H1 (cell line): Measurements from ENCODE around the gene SMIM8.

Experiments
- ATF3 ChIP-seq: IDR thresholded peaks from 2 replicates; pipeline ENCODE4 v1.6.1; 2011; ENCODE audit warnings: low read depth, mild to moderate bottlenecking, low read length; ENCODE audit not compliant: insufficient read depth
- CEBPB ChIP-seq: IDR thresholded peaks from 2 replicates; pipeline ENCODE4 v1.6.1; 2012; ENCODE audit warnings: low read depth, low read length
- FOSL1 ChIP-seq: IDR thresholded peaks from 2 replicates; pipeline ENCODE4 v1.6.1; 2011; ENCODE audit warnings: mild to moderate bottlenecking, low read depth, low read length, moderate library complexity; ENCODE audit not compliant: insufficient read depth
- JUND ChIP-seq: IDR thresholded peaks from 2 replicates; pipeline ENCODE4 v1.6.1; 2011; ENCODE audit warnings: mild to moderate bottlenecking, improper control_type of control experiment, low read length
- KDM5A ChIP-seq: fragments of 200-600 bp; IDR thresholded peaks from 2 replicates; pipeline ENCODE4 v1.7.1; 2012; ENCODE audit warnings: mild to moderate bottlenecking, low read length, inconsistent platforms, mixed read lengths
- PHF8 ChIP-seq: fragments of 200-600 bp; sonication (generic); conservative IDR thresholded peaks from 2 replicates; pipeline ENCODE4 v1.7.1; 2012; ENCODE audit warnings: low read depth, mild to moderate bottlenecking, inconsistent platforms, low read length, moderate library complexity
- POLR2A ChIP-seq, 2 experiments: IDR thresholded peaks; 1 replicate in 1 of 2; 2 replicates in 1 of 2; pipeline ENCODE4 v1.6.1; 2011; ENCODE audit warnings: low read depth in 2 of 2, low read length in 2 of 2, mild to moderate bottlenecking in 2 of 2; ENCODE audit errors: control extremely low read depth in 1 of 2
- RAD21 ChIP-seq, 2 experiments: IDR thresholded peaks in 1 of 2; conservative IDR thresholded peaks in 1 of 2; 2 replicates each; pipeline ENCODE4 v1.6.1; 2011; ENCODE audit warnings: low read depth in 2 of 2, low read length in 2 of 2, improper control_type of control experiment in 1 of 2, inconsistent platforms in 1 of 2, mild to moderate bottlenecking in 1 of 2, moderate library complexity in 1 of 2
- SIX5 ChIP-seq: IDR thresholded peaks from 2 replicates; pipeline ENCODE4 v1.6.1; 2011; ENCODE audit warnings: mild to moderate bottlenecking, low read depth, low read length
- TAF1 ChIP-seq: IDR thresholded peaks from 2 replicates; pipeline ENCODE4 v1.6.1; 2011; ENCODE audit warnings: mild to moderate bottlenecking, low read depth, low read length
- TEAD4 ChIP-seq: IDR thresholded peaks from 2 replicates; pipeline ENCODE4 v1.6.1; 2012; ENCODE audit warnings: low read depth, low read length, inconsistent platforms, mixed read lengths
- USF2 ChIP-seq: IDR thresholded peaks from 2 replicates; pipeline ENCODE4 v1.6.1; 2011; ENCODE audit warnings: low read length, improper control_type of control experiment
- TF ChIP-seq, protein P1 (sequence below): fragments of 300-600 bp; sonication (generic); IDR thresholded peaks from 2 replicates; pipeline ENCODE4 v1.7.1; 2012; ENCODE audit warnings: low read length, moderate library complexity, mild to moderate bottlenecking, inconsistent platforms; ENCODE audit not compliant: insufficient replicate concordance
- TF ChIP-seq, protein P2 (sequence below), 3 experiments: IDR thresholded peaks; 1 replicate in 2 of 3; 2 replicates in 1 of 3; pipeline versions ENCODE4 v1.5.1 to v1.6.1; 2011; ENCODE audit warnings: low read length in 3 of 3, mild to moderate bottlenecking in 3 of 3, inconsistent platforms in 2 of 3, low read depth in 1 of 3, moderate library complexity in 1 of 3; ENCODE audit not compliant: insufficient read depth in 1 of 3; ENCODE audit errors: control extremely low read depth in 1 of 3

- TF ChIP-seq, protein P1, sequence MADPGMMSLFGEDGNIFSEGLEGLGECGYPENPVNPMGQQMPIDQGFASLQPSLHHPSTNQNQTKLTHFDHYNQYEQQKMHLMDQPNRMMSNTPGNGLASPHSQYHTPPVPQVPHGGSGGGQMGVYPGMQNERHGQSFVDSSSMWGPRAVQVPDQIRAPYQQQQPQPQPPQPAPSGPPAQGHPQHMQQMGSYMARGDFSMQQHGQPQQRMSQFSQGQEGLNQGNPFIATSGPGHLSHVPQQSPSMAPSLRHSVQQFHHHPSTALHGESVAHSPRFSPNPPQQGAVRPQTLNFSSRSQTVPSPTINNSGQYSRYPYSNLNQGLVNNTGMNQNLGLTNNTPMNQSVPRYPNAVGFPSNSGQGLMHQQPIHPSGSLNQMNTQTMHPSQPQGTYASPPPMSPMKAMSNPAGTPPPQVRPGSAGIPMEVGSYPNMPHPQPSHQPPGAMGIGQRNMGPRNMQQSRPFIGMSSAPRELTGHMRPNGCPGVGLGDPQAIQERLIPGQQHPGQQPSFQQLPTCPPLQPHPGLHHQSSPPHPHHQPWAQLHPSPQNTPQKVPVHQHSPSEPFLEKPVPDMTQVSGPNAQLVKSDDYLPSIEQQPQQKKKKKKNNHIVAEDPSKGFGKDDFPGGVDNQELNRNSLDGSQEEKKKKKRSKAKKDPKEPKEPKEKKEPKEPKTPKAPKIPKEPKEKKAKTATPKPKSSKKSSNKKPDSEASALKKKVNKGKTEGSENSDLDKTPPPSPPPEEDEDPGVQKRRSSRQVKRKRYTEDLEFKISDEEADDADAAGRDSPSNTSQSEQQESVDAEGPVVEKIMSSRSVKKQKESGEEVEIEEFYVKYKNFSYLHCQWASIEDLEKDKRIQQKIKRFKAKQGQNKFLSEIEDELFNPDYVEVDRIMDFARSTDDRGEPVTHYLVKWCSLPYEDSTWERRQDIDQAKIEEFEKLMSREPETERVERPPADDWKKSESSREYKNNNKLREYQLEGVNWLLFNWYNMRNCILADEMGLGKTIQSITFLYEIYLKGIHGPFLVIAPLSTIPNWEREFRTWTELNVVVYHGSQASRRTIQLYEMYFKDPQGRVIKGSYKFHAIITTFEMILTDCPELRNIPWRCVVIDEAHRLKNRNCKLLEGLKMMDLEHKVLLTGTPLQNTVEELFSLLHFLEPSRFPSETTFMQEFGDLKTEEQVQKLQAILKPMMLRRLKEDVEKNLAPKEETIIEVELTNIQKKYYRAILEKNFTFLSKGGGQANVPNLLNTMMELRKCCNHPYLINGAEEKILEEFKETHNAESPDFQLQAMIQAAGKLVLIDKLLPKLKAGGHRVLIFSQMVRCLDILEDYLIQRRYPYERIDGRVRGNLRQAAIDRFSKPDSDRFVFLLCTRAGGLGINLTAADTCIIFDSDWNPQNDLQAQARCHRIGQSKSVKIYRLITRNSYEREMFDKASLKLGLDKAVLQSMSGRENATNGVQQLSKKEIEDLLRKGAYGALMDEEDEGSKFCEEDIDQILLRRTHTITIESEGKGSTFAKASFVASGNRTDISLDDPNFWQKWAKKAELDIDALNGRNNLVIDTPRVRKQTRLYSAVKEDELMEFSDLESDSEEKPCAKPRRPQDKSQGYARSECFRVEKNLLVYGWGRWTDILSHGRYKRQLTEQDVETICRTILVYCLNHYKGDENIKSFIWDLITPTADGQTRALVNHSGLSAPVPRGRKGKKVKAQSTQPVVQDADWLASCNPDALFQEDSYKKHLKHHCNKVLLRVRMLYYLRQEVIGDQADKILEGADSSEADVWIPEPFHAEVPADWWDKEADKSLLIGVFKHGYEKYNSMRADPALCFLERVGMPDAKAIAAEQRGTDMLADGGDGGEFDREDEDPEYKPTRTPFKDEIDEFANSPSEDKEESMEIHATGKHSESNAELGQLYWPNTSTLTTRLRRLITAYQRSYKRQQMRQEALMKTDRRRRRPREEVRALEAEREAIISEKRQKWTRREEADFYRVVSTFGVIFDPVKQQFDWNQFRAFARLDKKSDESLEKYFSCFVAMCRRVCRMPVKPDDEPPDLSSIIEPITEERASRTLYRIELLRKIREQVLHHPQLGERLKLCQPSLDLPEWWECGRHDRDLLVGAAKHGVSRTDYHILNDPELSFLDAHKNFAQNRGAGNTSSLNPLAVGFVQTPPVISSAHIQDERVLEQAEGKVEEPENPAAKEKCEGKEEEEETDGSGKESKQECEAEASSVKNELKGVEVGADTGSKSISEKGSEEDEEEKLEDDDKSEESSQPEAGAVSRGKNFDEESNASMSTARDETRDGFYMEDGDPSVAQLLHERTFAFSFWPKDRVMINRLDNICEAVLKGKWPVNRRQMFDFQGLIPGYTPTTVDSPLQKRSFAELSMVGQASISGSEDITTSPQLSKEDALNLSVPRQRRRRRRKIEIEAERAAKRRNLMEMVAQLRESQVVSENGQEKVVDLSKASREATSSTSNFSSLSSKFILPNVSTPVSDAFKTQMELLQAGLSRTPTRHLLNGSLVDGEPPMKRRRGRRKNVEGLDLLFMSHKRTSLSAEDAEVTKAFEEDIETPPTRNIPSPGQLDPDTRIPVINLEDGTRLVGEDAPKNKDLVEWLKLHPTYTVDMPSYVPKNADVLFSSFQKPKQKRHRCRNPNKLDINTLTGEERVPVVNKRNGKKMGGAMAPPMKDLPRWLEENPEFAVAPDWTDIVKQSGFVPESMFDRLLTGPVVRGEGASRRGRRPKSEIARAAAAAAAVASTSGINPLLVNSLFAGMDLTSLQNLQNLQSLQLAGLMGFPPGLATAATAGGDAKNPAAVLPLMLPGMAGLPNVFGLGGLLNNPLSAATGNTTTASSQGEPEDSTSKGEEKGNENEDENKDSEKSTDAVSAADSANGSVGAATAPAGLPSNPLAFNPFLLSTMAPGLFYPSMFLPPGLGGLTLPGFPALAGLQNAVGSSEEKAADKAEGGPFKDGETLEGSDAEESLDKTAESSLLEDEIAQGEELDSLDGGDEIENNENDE: no peak
- TF ChIP-seq, protein P2, sequence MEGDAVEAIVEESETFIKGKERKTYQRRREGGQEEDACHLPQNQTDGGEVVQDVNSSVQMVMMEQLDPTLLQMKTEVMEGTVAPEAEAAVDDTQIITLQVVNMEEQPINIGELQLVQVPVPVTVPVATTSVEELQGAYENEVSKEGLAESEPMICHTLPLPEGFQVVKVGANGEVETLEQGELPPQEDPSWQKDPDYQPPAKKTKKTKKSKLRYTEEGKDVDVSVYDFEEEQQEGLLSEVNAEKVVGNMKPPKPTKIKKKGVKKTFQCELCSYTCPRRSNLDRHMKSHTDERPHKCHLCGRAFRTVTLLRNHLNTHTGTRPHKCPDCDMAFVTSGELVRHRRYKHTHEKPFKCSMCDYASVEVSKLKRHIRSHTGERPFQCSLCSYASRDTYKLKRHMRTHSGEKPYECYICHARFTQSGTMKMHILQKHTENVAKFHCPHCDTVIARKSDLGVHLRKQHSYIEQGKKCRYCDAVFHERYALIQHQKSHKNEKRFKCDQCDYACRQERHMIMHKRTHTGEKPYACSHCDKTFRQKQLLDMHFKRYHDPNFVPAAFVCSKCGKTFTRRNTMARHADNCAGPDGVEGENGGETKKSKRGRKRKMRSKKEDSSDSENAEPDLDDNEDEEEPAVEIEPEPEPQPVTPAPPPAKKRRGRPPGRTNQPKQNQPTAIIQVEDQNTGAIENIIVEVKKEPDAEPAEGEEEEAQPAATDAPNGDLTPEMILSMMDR (IDR thresholded peaks at IDR 0.05; ENCODE audit: control extremely low read depth in 1 of 3, insufficient read depth in 1 of 3, low read depth in 1 of 3, low read length in 3 of 3): peak; percentile 67 to 84 (median 82)
- TF ChIP-seq TAF1 (no peak), JUND (no peak), CEBPB (no peak), RAD21 (IDR thresholded peaks at IDR 0.05 in 1 of 2, conservative IDR thresholded peaks at IDR 0.05 in 1 of 2; ENCODE audit: low read depth in 2 of 2, low read length in 2 of 2) (peak; percentile 92 to 94), SIX5 (no peak), TEAD4 (no peak), PHF8 (no peak), POLR2A (IDR thresholded peaks at IDR 0.05; ENCODE audit: control extremely low read depth in 1 of 2, low read depth in 2 of 2, low read length in 2 of 2) (no peak), ATF3 (no peak), FOSL1 (no peak), KDM5A (no peak), USF2 (no peak)
These were observed 68.9 kb downstream of the SMIM8 start for GRCh38 chr6:87391334-87391733.
